Measurements from ENCODE around the gene ZDHHC11.

DNA sequence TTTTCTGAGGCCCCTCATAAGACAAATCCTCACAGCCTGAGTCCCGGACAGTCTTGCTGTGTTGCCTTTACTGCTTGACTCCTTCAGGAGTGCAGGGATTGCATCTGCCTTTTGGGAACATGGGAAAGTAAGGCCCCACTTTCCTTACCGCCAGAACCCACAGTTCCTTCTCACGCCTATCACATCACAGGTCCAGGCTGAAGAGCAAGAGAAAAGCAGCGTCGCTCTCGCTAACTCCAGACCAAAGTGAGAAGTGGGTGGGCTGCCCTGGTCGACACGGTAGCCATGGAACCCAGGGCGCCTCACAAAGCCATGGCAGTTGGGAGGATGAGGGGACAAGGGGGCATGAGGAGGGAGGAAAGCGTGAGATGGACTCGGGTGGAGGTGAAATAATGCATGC lies 7.9 kb upstream of the ZDHHC11 start:
- TF ChIP-seq, protein P1, sequence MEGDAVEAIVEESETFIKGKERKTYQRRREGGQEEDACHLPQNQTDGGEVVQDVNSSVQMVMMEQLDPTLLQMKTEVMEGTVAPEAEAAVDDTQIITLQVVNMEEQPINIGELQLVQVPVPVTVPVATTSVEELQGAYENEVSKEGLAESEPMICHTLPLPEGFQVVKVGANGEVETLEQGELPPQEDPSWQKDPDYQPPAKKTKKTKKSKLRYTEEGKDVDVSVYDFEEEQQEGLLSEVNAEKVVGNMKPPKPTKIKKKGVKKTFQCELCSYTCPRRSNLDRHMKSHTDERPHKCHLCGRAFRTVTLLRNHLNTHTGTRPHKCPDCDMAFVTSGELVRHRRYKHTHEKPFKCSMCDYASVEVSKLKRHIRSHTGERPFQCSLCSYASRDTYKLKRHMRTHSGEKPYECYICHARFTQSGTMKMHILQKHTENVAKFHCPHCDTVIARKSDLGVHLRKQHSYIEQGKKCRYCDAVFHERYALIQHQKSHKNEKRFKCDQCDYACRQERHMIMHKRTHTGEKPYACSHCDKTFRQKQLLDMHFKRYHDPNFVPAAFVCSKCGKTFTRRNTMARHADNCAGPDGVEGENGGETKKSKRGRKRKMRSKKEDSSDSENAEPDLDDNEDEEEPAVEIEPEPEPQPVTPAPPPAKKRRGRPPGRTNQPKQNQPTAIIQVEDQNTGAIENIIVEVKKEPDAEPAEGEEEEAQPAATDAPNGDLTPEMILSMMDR (conservative IDR thresholded peaks at IDR 0.05; ENCODE audit: low read depth, low read length): no peak
- no peak for TF ChIP-seq RAD21 (IDR thresholded peaks at IDR 0.05; ENCODE audit: low read length)
- TF ChIP-seq POLR2A (IDR thresholded peaks at IDR 0.05; ENCODE audit: low read depth, low read length): no peak
- TF ChIP-seq FOS (IDR thresholded peaks at IDR 0.05; ENCODE audit: low read depth, low read length): no peak
